C4-2B (cell line): ENCODE data around the gene FURIN.

Experiments
- H3K27ac ChIP-seq: fragments of 450-650 bp; 2 replicates; pipeline ENCODE4 v1.5.1; 2017
- ZFX ChIP-seq: fragments of 450-650 bp; IDR thresholded peaks from 2 replicates; pipeline ENCODE4 v1.6.1; 2017
- TF ChIP-seq, protein P1 (sequence below): fragments of 450-650 bp; conservative IDR thresholded peaks from 2 replicates; pipeline ENCODE4 v1.5.1; 2017; ENCODE audit warnings: mild to moderate bottlenecking

Gene FURIN

DNA sequence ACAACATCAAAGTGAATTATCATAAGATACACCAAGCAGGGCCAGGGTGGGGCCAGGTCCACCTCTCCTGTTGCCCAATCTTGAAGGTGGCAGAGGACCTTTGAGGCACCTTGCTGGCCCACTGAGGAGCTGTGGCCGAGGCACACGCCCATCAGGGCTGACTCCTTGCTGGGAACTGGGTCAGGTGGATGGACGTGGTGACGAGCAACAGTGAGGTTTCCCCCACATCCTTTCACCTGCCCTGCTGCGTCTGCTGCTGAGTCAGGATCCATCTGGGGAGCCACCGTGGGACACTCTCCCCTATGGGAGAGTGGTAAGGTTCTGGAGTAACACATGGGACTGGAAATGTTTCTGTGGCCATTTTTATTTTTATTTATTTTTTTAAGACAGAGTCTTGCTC is 17.3 kb upstream of the FURIN start:
- TF ChIP-seq, protein P1, sequence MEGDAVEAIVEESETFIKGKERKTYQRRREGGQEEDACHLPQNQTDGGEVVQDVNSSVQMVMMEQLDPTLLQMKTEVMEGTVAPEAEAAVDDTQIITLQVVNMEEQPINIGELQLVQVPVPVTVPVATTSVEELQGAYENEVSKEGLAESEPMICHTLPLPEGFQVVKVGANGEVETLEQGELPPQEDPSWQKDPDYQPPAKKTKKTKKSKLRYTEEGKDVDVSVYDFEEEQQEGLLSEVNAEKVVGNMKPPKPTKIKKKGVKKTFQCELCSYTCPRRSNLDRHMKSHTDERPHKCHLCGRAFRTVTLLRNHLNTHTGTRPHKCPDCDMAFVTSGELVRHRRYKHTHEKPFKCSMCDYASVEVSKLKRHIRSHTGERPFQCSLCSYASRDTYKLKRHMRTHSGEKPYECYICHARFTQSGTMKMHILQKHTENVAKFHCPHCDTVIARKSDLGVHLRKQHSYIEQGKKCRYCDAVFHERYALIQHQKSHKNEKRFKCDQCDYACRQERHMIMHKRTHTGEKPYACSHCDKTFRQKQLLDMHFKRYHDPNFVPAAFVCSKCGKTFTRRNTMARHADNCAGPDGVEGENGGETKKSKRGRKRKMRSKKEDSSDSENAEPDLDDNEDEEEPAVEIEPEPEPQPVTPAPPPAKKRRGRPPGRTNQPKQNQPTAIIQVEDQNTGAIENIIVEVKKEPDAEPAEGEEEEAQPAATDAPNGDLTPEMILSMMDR = no peak
- no peak for TF ChIP-seq ZFX
- no peak overlapping the region for H3K27ac ChIP-seq

DNA sequence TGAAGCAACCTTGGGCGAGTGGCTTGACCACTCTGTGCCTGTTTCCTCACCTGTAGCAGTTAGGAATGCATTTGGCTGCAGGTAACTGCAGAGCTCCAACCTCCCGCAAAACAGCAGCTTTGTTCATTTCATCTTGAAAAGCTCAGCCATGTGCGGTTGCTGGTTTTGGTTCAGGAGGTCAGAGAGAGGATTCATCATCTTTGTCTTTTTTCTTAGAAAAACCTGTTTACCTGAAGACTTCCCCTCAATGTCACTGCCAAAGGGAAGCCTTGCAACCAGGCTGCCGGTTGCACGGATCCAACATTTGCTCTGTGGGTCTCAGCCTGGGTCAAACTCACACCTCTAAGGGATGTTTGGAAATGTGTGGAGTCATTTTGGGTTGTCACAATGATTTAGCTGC is 16.4 kb upstream of the FURIN start:
- H3K27ac ChIP-seq = no peak overlapping the region
- TF ChIP-seq ZFX = no peak
- TF ChIP-seq, protein P1 = no peak

DNA sequence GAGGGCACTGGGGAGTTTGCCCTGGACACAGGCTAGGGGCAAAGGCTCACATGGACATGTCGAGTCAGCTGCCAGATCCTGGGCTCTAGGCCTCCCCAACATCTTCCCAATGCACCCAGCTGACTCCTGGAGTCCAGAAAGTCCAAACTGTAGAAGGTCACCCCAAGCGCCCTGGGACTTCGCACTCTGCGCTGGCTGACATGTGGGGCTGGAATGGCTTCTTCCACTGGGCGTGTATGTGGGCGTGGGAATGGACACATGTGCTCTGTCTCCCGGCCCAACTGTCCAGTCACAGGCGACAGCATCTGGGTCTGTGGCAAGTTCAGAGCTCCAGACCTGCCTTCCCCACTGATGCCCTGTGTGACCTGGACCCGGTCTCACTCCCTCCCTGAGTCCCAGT is 13.2 kb upstream of the FURIN start:
- TF ChIP-seq ZFX = no peak
- TF ChIP-seq, protein P1 = no peak

DNA sequence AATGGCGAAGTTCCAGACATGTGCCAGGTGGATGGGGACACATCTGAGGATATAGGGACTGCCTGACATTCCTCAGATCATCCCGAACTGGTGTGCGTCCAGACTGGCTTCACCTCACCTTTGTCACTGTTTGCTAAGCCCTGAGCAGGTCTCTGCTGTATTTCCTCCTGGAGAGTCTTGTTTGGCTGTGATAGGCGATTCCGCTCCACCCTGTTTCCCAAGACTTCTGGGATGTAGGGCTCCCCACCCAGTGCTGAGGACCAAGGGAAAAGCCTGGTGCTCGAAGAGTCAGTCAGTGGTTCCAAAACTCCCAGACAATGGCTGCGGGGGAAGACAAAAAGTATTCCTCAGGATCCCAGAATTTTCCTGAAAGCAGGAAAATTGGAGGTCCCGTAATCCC is 11.1 kb upstream of the FURIN start:
- TF ChIP-seq, protein P1 = no peak
- no peak overlapping the region for H3K27ac ChIP-seq

More for the DNA sequence above, 13.2 kb upstream of the FURIN start:
- H3K27ac ChIP-seq = no peak overlapping the region

DNA sequence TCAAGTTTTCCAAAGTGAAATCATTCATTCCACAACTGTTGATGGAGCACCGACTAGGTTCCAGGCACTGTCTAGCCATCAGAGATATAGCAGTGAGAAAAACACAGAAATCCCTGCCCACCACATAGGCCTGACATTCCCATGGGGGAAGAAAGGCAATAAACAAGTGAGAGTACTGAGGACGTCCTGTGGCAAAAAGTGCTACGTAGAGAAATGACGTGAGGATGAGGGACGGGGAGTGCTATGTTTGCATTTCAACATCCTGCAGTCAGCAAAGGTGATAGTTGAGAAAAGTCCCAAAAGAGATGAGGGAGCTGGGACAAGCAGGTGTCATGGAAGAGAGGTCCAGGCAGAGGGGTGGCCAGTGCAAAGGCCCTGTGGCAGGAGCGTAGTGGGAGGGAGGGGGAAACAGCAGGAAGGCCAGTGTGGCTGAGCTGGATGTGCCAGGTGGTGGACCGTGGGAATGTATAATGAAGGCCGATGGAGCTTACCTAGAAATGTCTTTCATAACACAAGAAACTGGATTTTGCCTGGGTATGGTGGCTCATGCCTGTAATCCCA is 10.4 kb upstream of the FURIN start:
- no peak overlapping the region for H3K27ac ChIP-seq
- no peak for TF ChIP-seq ZFX
- TF ChIP-seq, protein P1 = no peak

DNA sequence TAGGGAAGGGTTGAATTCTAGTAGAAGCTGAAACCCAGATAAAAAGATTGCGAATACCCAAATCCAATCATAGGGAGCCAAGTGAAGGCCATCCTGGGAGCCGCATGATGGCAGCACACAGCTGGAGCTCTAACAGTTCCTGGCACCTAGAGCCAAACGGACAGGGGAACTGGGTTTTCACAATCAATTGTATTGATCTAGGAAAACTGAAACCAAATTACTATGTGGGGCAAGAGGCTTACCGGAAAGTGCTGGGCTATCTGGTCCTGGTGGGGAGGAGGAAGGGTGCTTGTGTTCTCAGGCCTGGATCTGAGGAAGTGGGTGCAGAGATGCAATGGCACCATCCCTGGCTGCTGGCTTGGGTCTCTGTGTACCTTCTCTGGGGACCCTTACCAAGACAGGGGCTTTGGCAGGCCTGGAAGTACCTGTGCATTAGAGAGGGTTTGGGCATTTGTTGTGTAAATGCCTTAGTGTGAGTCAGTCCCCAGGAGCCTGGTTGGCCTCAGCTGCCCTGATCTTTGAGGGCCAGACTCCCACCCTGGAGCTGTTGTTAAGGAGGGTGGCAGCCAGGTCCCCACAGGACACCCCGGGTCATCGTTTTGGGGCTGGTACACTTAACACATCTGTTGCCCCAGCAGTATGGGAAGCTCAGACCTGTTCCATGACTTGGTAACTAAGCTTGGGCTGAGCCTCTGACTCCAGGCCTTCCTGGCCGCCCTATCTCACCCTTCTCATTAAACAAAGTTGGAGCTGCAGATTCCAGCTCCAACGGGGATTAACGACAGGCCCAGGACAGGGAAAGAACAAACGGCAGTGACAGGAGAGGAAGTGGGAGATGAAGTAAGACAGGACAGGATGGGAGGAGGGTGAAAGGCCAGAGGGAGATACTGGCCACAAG is 8.9 kb upstream of the FURIN start:
- TF ChIP-seq, protein P1 = no peak
- TF ChIP-seq ZFX = no peak
- H3K27ac ChIP-seq = peak overlapping the region; percentile 61; the same call in 1 of the 2 replicates

DNA sequence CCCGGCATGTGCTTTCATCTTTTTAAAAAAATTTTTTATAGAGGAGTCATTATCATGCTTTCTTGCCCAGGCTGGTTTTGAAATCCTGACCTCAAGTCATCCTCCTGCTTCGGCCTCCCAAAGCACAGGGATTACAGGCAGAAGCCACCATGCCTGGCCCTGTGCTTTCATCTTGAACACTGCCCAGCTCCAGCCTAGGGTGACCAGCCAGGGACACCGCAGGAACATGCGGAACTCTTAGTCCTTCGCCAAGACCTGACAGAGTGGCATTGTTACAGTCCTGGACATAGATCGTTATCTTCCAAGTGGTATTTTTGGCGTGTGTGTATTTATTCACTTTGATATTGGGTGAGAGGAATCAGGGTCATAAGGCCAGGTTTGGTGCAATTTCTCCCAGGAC is 7.9 kb upstream of the FURIN start:
- TF ChIP-seq, protein P1 = no peak
- TF ChIP-seq ZFX = no peak
- H3K27ac ChIP-seq = peak overlapping the region; percentile 61
